Right atrium auricular region (tissue), 2 donors: ENCODE data around the gene CIDEC. TPM values are rescaled to one million over a fixed set of nuclear protein-coding genes. Genes with fewer than 3 reads are reported as not detected.

ENCODE experiments used
- DNase-seq: peaks from one replicate; pipeline ENCODE4 v3.0.0-alpha.2; 2019; ENCODE audit warnings: low spot score
- H3K27ac ChIP-seq, 2 donors: fragments of 200-600 bp; sonication (generic); 1 replicate in 1 of 2; 2 replicates in 1 of 2; pipeline ENCODE4 v1.5.1; 2016 to 2019
- H3K27me3 ChIP-seq, 2 donors: fragments of 200-600 bp; sonication (generic); one replicate each; pipeline versions ENCODE4 v1.5.1 to v1.6.0; 2017 to 2019
- H3K36me3 ChIP-seq: fragments of 200-600 bp; sonication (generic); one replicate; pipeline ENCODE4 v1.5.1; 2016
- H3K4me1 ChIP-seq, 2 donors: fragments of 200-600 bp; sonication (generic); one replicate each; pipeline versions ENCODE4 v1.5.1 to v1.6.0; 2017 to 2019
- H3K4me3 ChIP-seq, 2 donors: fragments of 200-600 bp; sonication (generic); 1 replicate in 1 of 2; 2 replicates in 1 of 2; pipeline ENCODE4 v1.5.1; 2017 to 2019; ENCODE audit warnings: mild to moderate bottlenecking in 1 of 2, moderate library complexity in 1 of 2
- H3K9me3 ChIP-seq, 2 donors: fragments of 200-600 bp; sonication (generic); one replicate each; pipeline ENCODE4 v1.5.1; 2019
- CTCF ChIP-seq, 2 donors: fragments of 200-600 bp; sonication (generic); IDR thresholded peaks; one replicate each; pipeline ENCODE4 v1.5.1; 2019; ENCODE audit warnings: antibody characterized with exemption in 2 of 2
- total RNA-seq, 2 donors: library from RNA; depleted of rRNA; stranded (reverse); fragments of >200 nt; gene quantifications; one replicate each; pipeline ENCODE4 v1.1.0, GENCODE V29; 2016

The CIDEC gene
- total RNA-seq, 2 donors from 2014 or later: 1.3 to 17.1 TPM

GRCh38 chr3:9912294-9912935 is 32.4 kb upstream of the CIDEC start:
- Histone ChIP-seq H3K4me3 (no peak overlapping the region), H3K27ac (no peak overlapping the region), H3K4me1 (peaks cover 0 to 24% of the 10 kb centered on the region in 2 donors), H3K36me3 (no peaks in the 10 kb centered on the region), H3K27me3 (no peaks in the 10 kb centered on the region), H3K9me3 (no peaks in the 10 kb centered on the region)
- no peak for TF ChIP-seq CTCF (IDR thresholded peaks at IDR 0.05)
- DNase-seq: no peak

- no peak for TF ChIP-seq CTCF (IDR thresholded peaks at IDR 0.05)
- Histone ChIP-seq H3K27ac (no peak overlapping the region), H3K36me3 (no peaks in the 10 kb centered on the region), H3K9me3 (no peaks in the 10 kb centered on the region), H3K4me1 (peaks cover 0 to 20% of the 10 kb centered on the region in 2 donors), H3K27me3 (no peaks in the 10 kb centered on the region), H3K4me3 (no peak overlapping the region)
- no peak for DNase-seq
These were observed 31.8 kb upstream of the CIDEC start for GRCh38 chr3:9911863-9912262.

GRCh38 chr3:9909221-9910013 is 29.4 kb upstream of the CIDEC start:
- H3K4me3 ChIP-seq: no peak overlapping the region
- H3K27ac ChIP-seq: no peak overlapping the region
- H3K36me3 ChIP-seq: no peaks in the 10 kb centered on the region
- no peak for DNase-seq
- no peak for TF ChIP-seq CTCF (IDR thresholded peaks at IDR 0.05)
- H3K9me3 ChIP-seq: no peaks in the 10 kb centered on the region
- no peaks in the 10 kb centered on the region for H3K27me3 ChIP-seq
- peaks cover 0 to under 1% of the 10 kb centered on the region in 2 donors for H3K4me1 ChIP-seq

GRCh38 chr3:9908286-9908685 is 28.2 kb upstream of the CIDEC start:
- no peak for DNase-seq
- no peak for TF ChIP-seq CTCF (IDR thresholded peaks at IDR 0.05)

GRCh38 chr3:9906480-9906879 is 26.4 kb upstream of the CIDEC start:
- Histone ChIP-seq H3K27me3 (no peaks in the 10 kb centered on the region), H3K36me3 (no peaks in the 10 kb centered on the region)
- no peak for DNase-seq

More at GRCh38 chr3:9908286-9908685, 28.2 kb upstream of the CIDEC start:
- no peaks in the 10 kb centered on the region for H3K36me3 ChIP-seq
- H3K4me3 ChIP-seq: no peak overlapping the region
- no peaks in the 10 kb centered on the region for H3K9me3 ChIP-seq
- H3K4me1 ChIP-seq: peaks cover 0 to under 1% of the 10 kb centered on the region in 2 donors
- H3K27me3 ChIP-seq: no peaks in the 10 kb centered on the region
- no peak overlapping the region for H3K27ac ChIP-seq

More at GRCh38 chr3:9906480-9906879, 26.4 kb upstream of the CIDEC start:
- Histone ChIP-seq H3K4me3 (no peak overlapping the region), H3K9me3 (no peaks in the 10 kb centered on the region), H3K4me1 (peaks cover 0 to 8% of the 10 kb centered on the region in 2 donors), H3K27ac (no peak overlapping the region)
- no peak for TF ChIP-seq CTCF (IDR thresholded peaks at IDR 0.05)
